Measurements from ENCODE around the gene NPAS3. TPM values are rescaled to one million over a fixed set of nuclear protein-coding genes. Genes with fewer than 3 reads are reported as not detected.

The NPAS3 gene
- total RNA-seq, 1 donor from 2014 or later: 2.4 TPM

DNA sequence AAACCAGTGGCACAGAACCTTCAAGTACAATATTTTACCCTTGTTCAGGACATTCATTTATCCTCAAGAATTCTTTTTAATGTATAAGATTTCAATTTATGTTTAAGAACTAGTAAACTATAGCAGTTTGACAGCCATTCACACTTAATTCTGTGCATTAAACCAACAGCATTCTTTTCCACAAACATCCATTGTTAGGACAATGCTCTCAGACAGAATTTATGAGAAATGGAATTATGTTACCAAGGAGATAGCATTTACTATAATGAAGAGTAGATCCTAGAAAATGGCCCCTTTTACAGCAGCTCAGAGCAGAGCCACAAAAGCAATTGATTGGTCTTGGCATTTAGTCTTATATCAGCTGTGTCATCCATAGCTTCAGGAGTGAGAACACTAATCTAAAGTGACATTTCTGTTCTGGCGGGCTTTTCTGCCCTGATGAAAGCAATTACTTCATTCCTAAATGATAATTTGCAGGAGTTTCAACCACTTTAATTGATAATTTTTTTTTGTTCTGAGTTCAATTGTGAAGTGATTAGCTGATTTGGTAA lies 268.9 kb downstream of the NPAS3 start:
- Mint-ChIP-seq H3K36me3 (ENCODE audit: unreplicated experiment) (no peaks in the 10 kb centered on the region), H3K9me3 (ENCODE audit: unreplicated experiment) (peaks cover 2% of the 10 kb centered on the region), H3K27ac (ENCODE audit: unreplicated experiment) (no peak overlapping the region), H3K4me3 (ENCODE audit: unreplicated experiment) (no peak overlapping the region), H3K4me1 (ENCODE audit: low read depth, unreplicated experiment) (no peaks in the 10 kb centered on the region), H3K27me3 (ENCODE audit: unreplicated experiment) (no peaks in the 10 kb centered on the region)
- TF ChIP-seq CTCF (IDR thresholded peaks at IDR 0.05; ENCODE audit: partially characterized antibody, unreplicated experiment): no peak
- DNase-seq: no peak

GRCh38 chr14:33210311-33210710 lies 271.6 kb downstream of the NPAS3 start:
- H3K27me3 Mint-ChIP-seq (ENCODE audit: unreplicated experiment): no peaks in the 10 kb centered on the region
- H3K9me3 Mint-ChIP-seq (ENCODE audit: unreplicated experiment): peaks cover 2% of the 10 kb centered on the region
- no peaks in the 10 kb centered on the region for H3K36me3 Mint-ChIP-seq (ENCODE audit: unreplicated experiment)
- TF ChIP-seq CTCF (IDR thresholded peaks at IDR 0.05; ENCODE audit: partially characterized antibody, unreplicated experiment): no peak
- no peak overlapping the region for H3K27ac Mint-ChIP-seq (ENCODE audit: unreplicated experiment)
- no peak for DNase-seq
- H3K4me1 Mint-ChIP-seq (ENCODE audit: low read depth, unreplicated experiment): no peaks in the 10 kb centered on the region
- H3K4me3 Mint-ChIP-seq (ENCODE audit: unreplicated experiment): no peak overlapping the region

- no peaks in the 10 kb centered on the region for H3K27me3 Mint-ChIP-seq (ENCODE audit: unreplicated experiment)
- no peak overlapping the region for H3K4me3 Mint-ChIP-seq (ENCODE audit: unreplicated experiment)
- no peaks in the 10 kb centered on the region for H3K9me3 Mint-ChIP-seq (ENCODE audit: unreplicated experiment)
- TF ChIP-seq CTCF (IDR thresholded peaks at IDR 0.05; ENCODE audit: partially characterized antibody, unreplicated experiment): no peak
- DNase-seq: no peak
- H3K27ac Mint-ChIP-seq (ENCODE audit: unreplicated experiment): no peak overlapping the region
- no peaks in the 10 kb centered on the region for H3K36me3 Mint-ChIP-seq (ENCODE audit: unreplicated experiment)
- H3K4me1 Mint-ChIP-seq (ENCODE audit: low read depth, unreplicated experiment): no peaks in the 10 kb centered on the region
Measured at GRCh38 chr14:33218026-33218425, 279.3 kb downstream of the NPAS3 start.

DNA sequence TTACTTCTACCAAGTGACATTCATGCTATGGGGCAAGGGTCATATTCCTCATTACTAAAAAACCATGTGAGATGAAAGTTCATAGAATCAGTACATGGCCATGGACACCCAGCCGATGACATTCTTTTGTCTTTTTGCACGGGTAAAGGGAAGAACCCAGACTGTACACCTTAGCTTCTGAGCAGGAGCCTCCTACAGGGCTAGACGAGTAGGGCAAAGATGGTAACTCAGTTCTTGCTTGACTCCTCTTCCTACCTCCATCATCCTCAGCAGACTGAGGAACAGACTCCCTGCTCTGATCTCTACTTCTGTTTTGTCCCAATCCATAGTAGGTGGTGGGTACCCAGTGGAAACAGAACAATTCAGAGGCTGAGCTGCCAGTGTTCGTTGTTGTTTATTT lies 281.3 kb downstream of the NPAS3 start:
- H3K36me3 Mint-ChIP-seq (ENCODE audit: unreplicated experiment): no peaks in the 10 kb centered on the region
- no peak overlapping the region for H3K27ac Mint-ChIP-seq (ENCODE audit: unreplicated experiment)
- no peaks in the 10 kb centered on the region for H3K9me3 Mint-ChIP-seq (ENCODE audit: unreplicated experiment)
- H3K4me1 Mint-ChIP-seq (ENCODE audit: low read depth, unreplicated experiment): no peaks in the 10 kb centered on the region
- H3K27me3 Mint-ChIP-seq (ENCODE audit: unreplicated experiment): no peaks in the 10 kb centered on the region
- H3K4me3 Mint-ChIP-seq (ENCODE audit: unreplicated experiment): no peak overlapping the region
- DNase-seq: no peak
- no peak for TF ChIP-seq CTCF (IDR thresholded peaks at IDR 0.05; ENCODE audit: partially characterized antibody, unreplicated experiment)

- no peak overlapping the region for H3K4me3 Mint-ChIP-seq (ENCODE audit: unreplicated experiment)
- H3K9me3 Mint-ChIP-seq (ENCODE audit: unreplicated experiment): no peaks in the 10 kb centered on the region
- H3K27ac Mint-ChIP-seq (ENCODE audit: unreplicated experiment): no peak overlapping the region
- H3K27me3 Mint-ChIP-seq (ENCODE audit: unreplicated experiment): no peaks in the 10 kb centered on the region
- H3K36me3 Mint-ChIP-seq (ENCODE audit: unreplicated experiment): no peaks in the 10 kb centered on the region
- no peaks in the 10 kb centered on the region for H3K4me1 Mint-ChIP-seq (ENCODE audit: low read depth, unreplicated experiment)
- no peak for TF ChIP-seq CTCF (IDR thresholded peaks at IDR 0.05; ENCODE audit: partially characterized antibody, unreplicated experiment)
- no peak for DNase-seq
Measured at GRCh38 chr14:33229269-33229929, 290.7 kb downstream of the NPAS3 start.

All from glutamatergic neuron (in vitro differentiated cells).